Ovary (tissue), 3 donors: ENCODE measurements around the gene FLT3LG.

Source experiments
- CTCF ChIP-seq, 3 donors: fragments of 450-650 bp in 2 of 3; fragments of 200-600 bp in 1 of 3; IDR thresholded peaks; one replicate each; pipeline versions ENCODE4 v1.5.1 to v1.8.0; 2016 to 2022; ENCODE audit warnings: antibody characterized with exemption in 3 of 3, mild to moderate bottlenecking in 1 of 3
- EP300 ChIP-seq: sonication (generic); formaldehyde crosslinking; IDR thresholded peaks from one replicate; pipeline ENCODE4 v1.6.1; 2017; ENCODE audit warnings: antibody characterized with exemption
- POLR2A ChIP-seq: fragments of 450-650 bp; IDR thresholded peaks from one replicate; pipeline ENCODE4 v1.6.1; 2017; ENCODE audit warnings: antibody characterized with exemption, mild to moderate bottlenecking, moderate library complexity
- donor health status: DM: no; HTN: no; CAD: no.

GRCh38 chr19:49430172-49430677 lies 43.8 kb upstream of the FLT3LG start:
- TF ChIP-seq CTCF (IDR thresholded peaks at IDR 0.05), result no peak
- TF ChIP-seq EP300, result no peak
- no peak for TF ChIP-seq POLR2A
